Vagina (tissue), 2 donors: ENCODE results near the gene ERBB4. TPM values are rescaled to one million over a fixed set of nuclear protein-coding genes. Genes with fewer than 3 reads are reported as not detected.

Experiments used
- DNase-seq, 2 donors: peaks; one replicate each; pipeline ENCODE4 v3.0.0-alpha.2; 2017; ENCODE audit errors: extremely low spot score in 2 of 2
- H3K27ac ChIP-seq: fragments of 200-600 bp; sonication (generic); one replicate; pipeline ENCODE4 v1.5.1; 2019
- H3K27me3 ChIP-seq: fragments of 200-600 bp; sonication (generic); one replicate; pipeline ENCODE4 v1.5.1; 2019
- H3K36me3 ChIP-seq, 2 donors: fragments of 200-600 bp; sonication (generic); one replicate each; pipeline ENCODE4 v1.5.1; 2017 to 2019
- H3K4me1 ChIP-seq: fragments of 200-600 bp; sonication (generic); one replicate; pipeline ENCODE4 v1.5.1; 2019
- H3K4me3 ChIP-seq, 2 donors: fragments of 200-600 bp; sonication (generic); 1 replicate in 1 of 2; 2 replicates in 1 of 2; pipeline ENCODE4 v1.5.1; 2016 to 2019
- H3K9me3 ChIP-seq: fragments of 200-600 bp; sonication (generic); one replicate; pipeline ENCODE4 v1.5.1; 2019
- CTCF ChIP-seq, 3 experiments: fragments of 450-650 bp in 2 of 3; fragments of 200-600 bp in 1 of 3; sonication (generic) in 1 of 3; IDR thresholded peaks; one replicate each; pipeline ENCODE4 v1.5.1; 2017 to 2019; ENCODE audit warnings: antibody characterized with exemption in 3 of 3, mild to moderate bottlenecking in 2 of 3, moderate library complexity in 2 of 3
- POLR2A ChIP-seq, 2 donors: fragments of 450-650 bp; IDR thresholded peaks; one replicate each; pipeline ENCODE4 v1.6.1; 2017; ENCODE audit warnings: antibody characterized with exemption in 2 of 2, mild to moderate bottlenecking in 2 of 2, moderate library complexity in 2 of 2
- POLR2AphosphoS5 ChIP-seq, 2 donors: sonication (generic); formaldehyde crosslinking; IDR thresholded peaks; one replicate each; pipeline ENCODE4 v1.9.0; 2017; ENCODE audit warnings: antibody characterized with exemption in 2 of 2, mild to moderate bottlenecking in 2 of 2, low read depth in 1 of 2; ENCODE audit not compliant: insufficient read depth in 1 of 2
- intact Hi-C: fragments of 100-400 bp; cut with DNase I; formaldehyde crosslinking; loops from one replicate; pipeline ENCODE4 v1.15.1; 2023
- total RNA-seq: library from RNA; depleted of rRNA; stranded (reverse); fragments of >200 nt; gene quantifications from one replicate; pipeline ENCODE4 v1.2.3, GENCODE V29; 2016

Gene ERBB4
- total RNA-seq, 1 donor from 2014 or later: 0.25 TPM

- intact Hi-C loops: no loop called here
- no peak for DNase-seq
- no peak for TF ChIP-seq CTCF (IDR thresholded peaks at IDR 0.05)
- no peak for TF ChIP-seq POLR2A (IDR thresholded peaks at IDR 0.05)
- TF ChIP-seq POLR2AphosphoS5 (IDR thresholded peaks at IDR 0.05; ENCODE audit: insufficient read depth in 1 of 2, low read depth in 1 of 2): no peak
- no peaks in the 10 kb centered on the region for H3K4me1 ChIP-seq
- H3K27ac ChIP-seq: no peak overlapping the region
- H3K4me3 ChIP-seq: no peak overlapping the region
- H3K27me3 ChIP-seq: no peaks in the 10 kb centered on the region
- H3K9me3 ChIP-seq: no peaks in the 10 kb centered on the region
- no peaks in the 10 kb centered on the region for H3K36me3 ChIP-seq
Measured at GRCh38 chr2:211368467-211368866, 1170.1 kb downstream of the ERBB4 start.

GRCh38 chr2:211367711-211368110 lies 1170.9 kb downstream of the ERBB4 start:
- no peak overlapping the region for H3K27ac ChIP-seq
- H3K36me3 ChIP-seq: no peaks in the 10 kb centered on the region
- no peak for DNase-seq
- H3K27me3 ChIP-seq: no peaks in the 10 kb centered on the region
- no peaks in the 10 kb centered on the region for H3K9me3 ChIP-seq
- TF ChIP-seq CTCF (IDR thresholded peaks at IDR 0.05): no peak
- no peak for TF ChIP-seq POLR2AphosphoS5 (IDR thresholded peaks at IDR 0.05; ENCODE audit: insufficient read depth in 1 of 2, low read depth in 1 of 2)
- no peak for TF ChIP-seq POLR2A (IDR thresholded peaks at IDR 0.05)
- intact Hi-C loops: no loop called here
- H3K4me3 ChIP-seq: no peak overlapping the region
- no peaks in the 10 kb centered on the region for H3K4me1 ChIP-seq

GRCh38 chr2:211367293-211367692 lies 1171.3 kb downstream of the ERBB4 start:
- intact Hi-C loops: no loop called here
- TF ChIP-seq POLR2A (IDR thresholded peaks at IDR 0.05) (no peak), CTCF (IDR thresholded peaks at IDR 0.05) (no peak), POLR2AphosphoS5 (IDR thresholded peaks at IDR 0.05; ENCODE audit: insufficient read depth in 1 of 2, low read depth in 1 of 2) (no peak)
- Histone ChIP-seq H3K4me3 (no peak overlapping the region), H3K4me1 (no peaks in the 10 kb centered on the region), H3K9me3 (no peaks in the 10 kb centered on the region), H3K36me3 (no peaks in the 10 kb centered on the region), H3K27me3 (no peaks in the 10 kb centered on the region), H3K27ac (no peak overlapping the region)
- no peak for DNase-seq

- Histone ChIP-seq H3K36me3 (no peaks in the 10 kb centered on the region), H3K9me3 (no peaks in the 10 kb centered on the region), H3K27me3 (no peaks in the 10 kb centered on the region), H3K4me1 (no peaks in the 10 kb centered on the region), H3K4me3 (no peak overlapping the region), H3K27ac (no peak overlapping the region)
- no peak for TF ChIP-seq CTCF (IDR thresholded peaks at IDR 0.05)
- TF ChIP-seq POLR2A (IDR thresholded peaks at IDR 0.05): no peak
- no peak for TF ChIP-seq POLR2AphosphoS5 (IDR thresholded peaks at IDR 0.05; ENCODE audit: insufficient read depth in 1 of 2, low read depth in 1 of 2)
- DNase-seq: no peak
- intact Hi-C loops: no loop called here
Measured at GRCh38 chr2:211364911-211365310, 1173.7 kb downstream of the ERBB4 start.

- DNase-seq: no peak
- H3K9me3 ChIP-seq: no peaks in the 10 kb centered on the region
- intact Hi-C loops: no loop called here
- no peaks in the 10 kb centered on the region for H3K4me1 ChIP-seq
- H3K36me3 ChIP-seq: no peaks in the 10 kb centered on the region
- no peak overlapping the region for H3K27ac ChIP-seq
- no peaks in the 10 kb centered on the region for H3K27me3 ChIP-seq
- TF ChIP-seq POLR2A (IDR thresholded peaks at IDR 0.05) (no peak), POLR2AphosphoS5 (IDR thresholded peaks at IDR 0.05; ENCODE audit: insufficient read depth in 1 of 2, low read depth in 1 of 2) (no peak), CTCF (IDR thresholded peaks at IDR 0.05) (no peak)
- H3K4me3 ChIP-seq: no peak overlapping the region
Measured at GRCh38 chr2:211361383-211361782, 1177.2 kb downstream of the ERBB4 start.
